ENCODE measurements around the gene PHC2.

GRCh38 chr1:33330906-33331305 is 100.0 kb downstream of the PHC2 start:
- TF ChIP-seq, protein P1, sequence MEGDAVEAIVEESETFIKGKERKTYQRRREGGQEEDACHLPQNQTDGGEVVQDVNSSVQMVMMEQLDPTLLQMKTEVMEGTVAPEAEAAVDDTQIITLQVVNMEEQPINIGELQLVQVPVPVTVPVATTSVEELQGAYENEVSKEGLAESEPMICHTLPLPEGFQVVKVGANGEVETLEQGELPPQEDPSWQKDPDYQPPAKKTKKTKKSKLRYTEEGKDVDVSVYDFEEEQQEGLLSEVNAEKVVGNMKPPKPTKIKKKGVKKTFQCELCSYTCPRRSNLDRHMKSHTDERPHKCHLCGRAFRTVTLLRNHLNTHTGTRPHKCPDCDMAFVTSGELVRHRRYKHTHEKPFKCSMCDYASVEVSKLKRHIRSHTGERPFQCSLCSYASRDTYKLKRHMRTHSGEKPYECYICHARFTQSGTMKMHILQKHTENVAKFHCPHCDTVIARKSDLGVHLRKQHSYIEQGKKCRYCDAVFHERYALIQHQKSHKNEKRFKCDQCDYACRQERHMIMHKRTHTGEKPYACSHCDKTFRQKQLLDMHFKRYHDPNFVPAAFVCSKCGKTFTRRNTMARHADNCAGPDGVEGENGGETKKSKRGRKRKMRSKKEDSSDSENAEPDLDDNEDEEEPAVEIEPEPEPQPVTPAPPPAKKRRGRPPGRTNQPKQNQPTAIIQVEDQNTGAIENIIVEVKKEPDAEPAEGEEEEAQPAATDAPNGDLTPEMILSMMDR (IDR thresholded peaks at IDR 0.05; ENCODE audit: insufficient read depth, low read length, poor library complexity, severe bottlenecking): no peak
- TF ChIP-seq EZH2phosphoT487 (conservative IDR thresholded peaks at IDR 0.05; ENCODE audit: low read length): no peak
